ENCODE results near the gene PGAM2.

The PGAM2 gene

DNA sequence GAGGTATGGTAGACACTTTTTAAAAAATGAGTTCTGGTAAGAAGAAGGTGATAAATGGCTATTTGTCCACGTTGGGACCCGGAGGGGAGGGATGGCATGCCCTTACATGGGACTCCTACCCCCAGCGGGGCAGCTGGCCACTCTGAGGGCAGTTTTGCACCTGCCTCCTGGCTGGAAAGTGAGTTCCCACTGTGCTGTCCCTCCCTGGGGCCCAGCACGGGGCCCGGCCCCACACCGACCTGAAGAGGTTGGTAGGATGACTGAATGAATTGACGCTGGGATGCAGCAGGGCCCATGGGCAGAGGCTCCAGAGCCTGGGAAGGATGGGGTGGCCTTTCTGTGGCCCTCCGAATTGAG, 38.2 kb upstream of the PGAM2 start:
- POLR2A ChIA-PET (ENCODE audit: low non-redundant PET), result no interaction called here
- CTCF ChIA-PET, result interaction anchor here (0.7 kb wide), 1 partner anchor 22 kb away, joined by 4 read pairs; no protein-coding TSS in a partner anchor
- DNase-seq (ENCODE audit: low spot score), result no peak
- TF ChIP-seq, protein P1, sequence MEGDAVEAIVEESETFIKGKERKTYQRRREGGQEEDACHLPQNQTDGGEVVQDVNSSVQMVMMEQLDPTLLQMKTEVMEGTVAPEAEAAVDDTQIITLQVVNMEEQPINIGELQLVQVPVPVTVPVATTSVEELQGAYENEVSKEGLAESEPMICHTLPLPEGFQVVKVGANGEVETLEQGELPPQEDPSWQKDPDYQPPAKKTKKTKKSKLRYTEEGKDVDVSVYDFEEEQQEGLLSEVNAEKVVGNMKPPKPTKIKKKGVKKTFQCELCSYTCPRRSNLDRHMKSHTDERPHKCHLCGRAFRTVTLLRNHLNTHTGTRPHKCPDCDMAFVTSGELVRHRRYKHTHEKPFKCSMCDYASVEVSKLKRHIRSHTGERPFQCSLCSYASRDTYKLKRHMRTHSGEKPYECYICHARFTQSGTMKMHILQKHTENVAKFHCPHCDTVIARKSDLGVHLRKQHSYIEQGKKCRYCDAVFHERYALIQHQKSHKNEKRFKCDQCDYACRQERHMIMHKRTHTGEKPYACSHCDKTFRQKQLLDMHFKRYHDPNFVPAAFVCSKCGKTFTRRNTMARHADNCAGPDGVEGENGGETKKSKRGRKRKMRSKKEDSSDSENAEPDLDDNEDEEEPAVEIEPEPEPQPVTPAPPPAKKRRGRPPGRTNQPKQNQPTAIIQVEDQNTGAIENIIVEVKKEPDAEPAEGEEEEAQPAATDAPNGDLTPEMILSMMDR (conservative IDR thresholded peaks at IDR 0.05; ENCODE audit: low read depth), result no peak
- H3K27ac ChIP-seq, result no peak overlapping the region

DNA sequence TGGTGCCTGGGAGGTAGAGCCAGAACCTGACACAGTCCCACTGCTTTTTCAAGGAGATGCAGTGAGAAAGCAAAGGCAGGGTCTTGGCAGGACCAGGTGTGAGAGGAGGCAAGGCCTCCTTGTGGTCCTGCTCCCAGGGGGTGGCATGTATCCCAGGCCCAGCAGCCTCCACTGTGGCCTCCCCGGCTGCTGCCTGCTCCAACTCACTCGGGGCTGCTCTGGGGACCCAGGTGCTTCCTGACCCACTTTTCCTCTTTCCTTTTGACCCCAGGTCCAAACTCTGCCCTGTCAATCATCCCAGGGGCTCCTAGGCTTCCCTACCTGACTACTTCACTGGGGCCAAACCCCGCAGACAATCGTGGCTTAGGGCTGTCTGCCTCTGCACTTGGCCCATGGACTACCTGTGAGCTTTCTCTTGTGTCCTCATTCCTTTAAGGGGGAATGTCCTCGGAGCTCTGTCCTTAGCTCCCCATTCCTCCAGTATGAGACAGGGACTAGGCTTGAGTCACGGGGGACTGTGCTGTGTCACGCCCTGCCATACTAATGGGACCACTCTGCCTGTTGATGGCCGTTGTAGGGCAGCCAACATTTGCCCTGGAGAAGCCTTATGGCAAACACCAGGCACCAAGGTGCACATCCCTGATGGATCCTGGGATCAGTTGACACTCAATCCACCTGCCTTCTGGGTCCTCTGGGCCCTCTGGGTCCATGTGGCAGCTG, 37.6 kb upstream of the PGAM2 start:
- H3K27ac ChIP-seq, result peak overlapping the region; percentile 59
- TF ChIP-seq, protein P1 (conservative IDR thresholded peaks at IDR 0.05; ENCODE audit: low read depth), result no peak
- ChIA-PET CTCF (interaction anchor here (0.7 kb wide), 1 partner anchor 21 kb away, joined by 4 read pairs; no protein-coding TSS in a partner anchor), POLR2A (ENCODE audit: low non-redundant PET) (no interaction called here)
- DNase-seq (ENCODE audit: low spot score), result no peak

DNA sequence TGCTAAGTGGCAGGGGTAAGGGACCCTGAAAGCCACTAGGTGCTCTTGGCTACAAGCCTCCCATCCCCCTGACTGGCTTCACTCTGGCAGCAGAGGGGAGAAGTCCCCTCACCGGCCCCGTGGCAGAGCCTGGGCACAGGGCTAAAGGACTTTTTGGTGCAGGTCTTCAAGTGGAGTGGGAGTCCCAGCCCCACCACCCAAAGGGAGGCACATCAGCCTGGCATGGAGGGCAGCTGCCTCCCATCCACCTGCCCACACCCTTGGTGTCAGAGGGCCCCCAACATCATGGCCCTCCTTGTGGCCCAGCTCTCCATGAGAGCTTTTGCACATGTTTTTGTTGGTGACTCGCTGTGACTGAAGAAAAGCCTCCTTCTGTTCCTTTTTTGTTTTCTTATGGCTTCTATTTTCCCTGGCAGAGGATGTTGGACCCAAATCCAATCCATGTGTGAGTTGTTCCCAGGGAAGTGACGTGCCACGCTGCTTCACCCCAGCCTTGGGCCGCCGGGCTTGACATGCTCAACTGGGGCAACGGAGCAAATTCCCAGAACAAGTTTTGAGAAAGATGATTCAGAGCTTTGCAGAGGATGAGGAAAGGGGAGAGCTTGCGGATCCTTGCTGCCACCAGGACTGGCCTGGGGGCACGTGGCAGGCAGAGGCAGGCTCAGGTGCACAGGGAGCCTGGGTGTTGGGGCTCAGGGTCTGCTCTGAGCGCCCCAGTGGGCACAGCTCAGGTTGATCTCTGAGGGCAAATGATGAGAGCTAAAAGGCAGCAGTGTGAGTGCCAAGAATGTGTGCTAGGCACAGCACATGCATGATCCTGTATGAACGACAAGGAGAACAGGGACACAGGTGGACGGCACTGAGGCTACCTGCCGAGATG, 36.8 kb upstream of the PGAM2 start:
- TF ChIP-seq, protein P1 (conservative IDR thresholded peaks at IDR 0.05; ENCODE audit: low read depth), result no peak
- peak overlapping the region; percentile 59 for H3K27ac ChIP-seq
- peak; percentile 55 for DNase-seq (ENCODE audit: low spot score)
- POLR2A ChIA-PET (ENCODE audit: low non-redundant PET), result no interaction called here
- CTCF ChIA-PET, result no interaction called here

DNA sequence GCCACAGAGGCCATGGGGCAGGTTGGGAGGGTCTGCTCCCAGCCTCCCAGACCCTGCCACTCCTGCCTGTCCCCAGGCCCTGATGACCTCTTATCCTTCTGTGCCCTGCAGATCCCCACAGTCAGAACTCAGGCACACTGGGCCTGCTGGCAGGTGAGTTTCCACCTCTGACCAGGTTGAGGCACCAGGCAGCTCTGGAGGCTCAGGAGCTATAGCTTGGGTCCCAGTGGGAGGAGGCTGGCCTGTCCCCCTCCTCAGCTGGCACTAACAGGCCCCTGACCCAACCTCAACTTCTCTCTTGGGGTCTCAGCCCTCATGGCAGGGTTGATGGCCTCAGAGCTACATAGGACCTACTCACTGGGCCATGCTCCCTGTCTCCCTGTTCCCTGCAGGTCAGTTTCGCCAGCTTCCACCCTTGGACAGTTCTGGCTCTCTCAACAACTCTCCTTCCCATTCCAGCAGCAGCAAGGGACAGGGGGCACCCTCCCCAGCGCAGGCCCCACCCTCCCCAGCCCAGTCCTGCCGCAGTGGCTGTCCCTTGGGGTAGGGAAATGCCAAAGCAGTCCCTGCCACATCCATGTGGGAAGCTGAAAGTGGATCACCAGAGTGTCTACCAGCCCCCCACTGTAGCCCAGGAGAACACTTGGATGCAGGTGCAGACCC, 36.1 kb upstream of the PGAM2 start:
- peak overlapping the region; percentile 59 for H3K27ac ChIP-seq
- POLR2A ChIA-PET (ENCODE audit: low non-redundant PET), result no interaction called here
- TF ChIP-seq, protein P1 (conservative IDR thresholded peaks at IDR 0.05; ENCODE audit: low read depth), result no peak
- CTCF ChIA-PET, result no interaction called here
- DNase-seq (ENCODE audit: low spot score), result no peak

DNA sequence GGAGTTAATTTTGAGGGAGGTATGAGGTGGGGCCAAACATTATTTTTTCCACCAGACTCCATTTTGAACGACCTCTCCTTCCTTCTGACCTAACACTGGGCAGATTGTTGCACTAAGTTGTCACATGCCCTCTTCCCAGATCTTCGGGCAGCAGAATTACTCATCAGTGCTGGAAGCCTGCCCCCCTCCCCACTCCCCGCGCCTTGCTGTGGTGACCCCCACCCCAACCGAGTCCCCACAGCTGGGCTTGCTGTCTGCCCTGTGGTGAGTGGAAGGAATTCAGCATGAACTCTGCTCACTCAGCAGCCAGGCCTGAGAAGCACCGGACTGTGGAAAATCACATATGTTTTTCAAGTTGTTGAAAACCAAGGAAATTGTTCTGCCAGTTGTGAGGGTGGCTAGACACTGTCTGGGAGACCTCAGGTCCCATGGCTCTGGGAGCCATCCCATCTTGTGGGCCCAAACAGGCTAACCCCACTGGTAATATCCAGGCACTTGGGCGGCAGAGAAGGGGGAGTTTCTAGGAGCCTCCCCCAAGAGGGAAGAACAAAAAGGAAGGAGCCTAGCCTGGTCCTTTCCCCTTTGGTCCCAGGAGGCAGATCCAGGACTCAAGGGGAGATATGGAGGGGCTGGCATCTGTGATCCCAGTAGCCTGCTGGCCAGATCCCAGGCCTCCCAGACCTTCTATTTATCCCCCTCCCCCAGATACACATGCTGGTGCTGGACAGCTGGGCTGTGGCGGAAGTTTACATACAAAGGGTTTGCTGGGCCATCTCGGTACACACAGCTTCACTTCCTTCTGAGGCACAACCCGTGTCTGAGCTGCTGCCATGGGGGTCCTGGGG, 35.3 kb upstream of the PGAM2 start:
- ChIA-PET POLR2A (ENCODE audit: low non-redundant PET) (no interaction called here), CTCF (no interaction called here)
- peak overlapping the region; percentile 51 for H3K27ac ChIP-seq
- TF ChIP-seq, protein P1 (conservative IDR thresholded peaks at IDR 0.05; ENCODE audit: low read depth), result no peak
- DNase-seq (ENCODE audit: low spot score), result no peak
